SH-SY5Y (cell line): Measurements from ENCODE around the gene VEGFB.

Experiments used
- GATA2 ChIP-seq: IDR thresholded peaks from 2 replicates; pipeline ENCODE4 v1.6.1; 2011; ENCODE audit warnings: mild to moderate bottlenecking, low read depth, low read length
- GATA3 ChIP-seq: IDR thresholded peaks from 2 replicates; pipeline ENCODE4 v1.6.1; 2011; ENCODE audit warnings: low read depth, mild to moderate bottlenecking, low read length, moderate library complexity

Gene VEGFB

GRCh38 chr11:64244107-64244506 is 9.7 kb downstream of the VEGFB start:
- TF ChIP-seq GATA3 (no peak), GATA2 (no peak)

- TF ChIP-seq GATA2 (no peak), GATA3 (no peak)
Measured at GRCh38 chr11:64244966-64245365, 10.6 kb downstream of the VEGFB start.

GRCh38 chr11:64245401-64245796 is 11.0 kb downstream of the VEGFB start:
- TF ChIP-seq GATA3 (no peak), GATA2 (no peak)

GRCh38 chr11:64245797-64246620 is 11.6 kb downstream of the VEGFB start:
- no peak for TF ChIP-seq GATA2

- TF ChIP-seq GATA2 = no peak
- TF ChIP-seq GATA3 = no peak
Measured at GRCh38 chr11:64246871-64247728, 12.7 kb downstream of the VEGFB start, which contains the start of gene PPP1R14B. Gene PPP1R14B (minus strand): TSS chr11:64246943. CDS start chr11:64246673, 270 bp downstream.

- TF ChIP-seq GATA2 (no peak), GATA3 (no peak)
Measured at GRCh38 chr11:64247729-64248531, 13.5 kb downstream of the VEGFB start.

GRCh38 chr11:64248578-64248977 is 14.2 kb downstream of the VEGFB start:
- TF ChIP-seq GATA2 (no peak), GATA3 (no peak)

- TF ChIP-seq GATA2 = no peak
- TF ChIP-seq GATA3 = no peak
Measured at GRCh38 chr11:64249038-64249437, 14.7 kb downstream of the VEGFB start.

GRCh38 chr11:64249563-64250414 is 15.4 kb downstream of the VEGFB start:
- TF ChIP-seq GATA3 = no peak
- TF ChIP-seq GATA2 = peak; percentile 36; the same call in 1 of the 2 replicates

- no peak for TF ChIP-seq GATA3
- TF ChIP-seq GATA2 = no peak
Measured at GRCh38 chr11:64250415-64251015, 16.1 kb downstream of the VEGFB start.

GRCh38 chr11:64251016-64251752 is 16.8 kb downstream of the VEGFB start, which contains the start of gene PLCB3:
Gene PLCB3 (plus strand): TSS chr11:64251530. CDS start chr11:64251650, 120 bp downstream.
- TF ChIP-seq GATA3 = no peak
- TF ChIP-seq GATA2 = no peak

- no peak for TF ChIP-seq GATA3
- TF ChIP-seq GATA2 = no peak
Measured at GRCh38 chr11:64251753-64252002, 17.3 kb downstream of the VEGFB start.
